ENCODE data around the gene LCE3D.
"Not testable (repeated sequence)": the region's sequence is repeated elsewhere in the genome, so short reads cannot be mapped to it uniquely, and the experiment has no call there.

Gene LCE3D, protein sequence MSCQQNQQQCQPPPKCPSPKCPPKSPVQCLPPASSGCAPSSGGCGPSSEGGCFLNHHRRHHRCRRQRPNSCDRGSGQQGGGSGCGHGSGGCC
- long read RNA-seq, donor 1: 0 reads
- long read RNA-seq, donor 2: 0 reads
- long read RNA-seq, donor 3: 0 reads
- long read RNA-seq, donor 4: 0 reads
- long read RNA-seq, donor 5: 0 reads
- long read RNA-seq, donor 6: 0 reads
- long read RNA-seq, donor 7: 0 reads
- long read RNA-seq, donor 8: 0 reads

- no peak for DNase-seq
These were observed at the start of gene LCE3D for GRCh38 chr1:152580433-152580832. Gene LCE3D, minus strand, starts transcription at chr1:152580516. Its CDS starts 580 bp downstream, at chr1:152579936.

GRCh38 chr1:152626744-152627143, 46.4 kb upstream of the LCE3D start:
- no peak for DNase-seq

GRCh38 chr1:152623203-152623844, 43.0 kb upstream of the LCE3D start:
- DNase-seq: no peak

DNA sequence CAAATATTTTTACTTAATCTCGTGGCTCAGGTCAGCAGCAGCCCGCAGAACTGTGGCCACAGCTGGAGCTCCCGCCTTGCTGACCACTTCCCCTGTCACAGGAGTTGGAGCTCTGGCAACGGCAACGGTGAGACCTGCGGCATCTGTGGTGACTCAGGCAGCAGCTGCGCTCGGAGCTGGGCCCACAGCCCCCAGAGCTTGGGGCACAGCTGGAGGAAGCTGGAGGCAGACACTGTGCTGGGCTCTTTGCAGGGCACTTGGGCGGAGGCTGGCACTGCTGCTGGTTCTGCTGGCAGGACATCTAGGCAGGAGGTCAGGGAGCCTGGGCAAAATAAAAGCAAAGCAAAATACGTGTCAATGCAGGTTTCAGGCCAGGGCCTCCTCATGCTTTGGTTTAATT, 42.5 kb upstream of the LCE3D start, which contains the start of gene LCE3A:
LCE3A (minus strand) TSS at position 301 of the 400 bp plus-strand sequence; CDS start at position 301, 0 bp downstream.
- no peak for DNase-seq

DNA sequence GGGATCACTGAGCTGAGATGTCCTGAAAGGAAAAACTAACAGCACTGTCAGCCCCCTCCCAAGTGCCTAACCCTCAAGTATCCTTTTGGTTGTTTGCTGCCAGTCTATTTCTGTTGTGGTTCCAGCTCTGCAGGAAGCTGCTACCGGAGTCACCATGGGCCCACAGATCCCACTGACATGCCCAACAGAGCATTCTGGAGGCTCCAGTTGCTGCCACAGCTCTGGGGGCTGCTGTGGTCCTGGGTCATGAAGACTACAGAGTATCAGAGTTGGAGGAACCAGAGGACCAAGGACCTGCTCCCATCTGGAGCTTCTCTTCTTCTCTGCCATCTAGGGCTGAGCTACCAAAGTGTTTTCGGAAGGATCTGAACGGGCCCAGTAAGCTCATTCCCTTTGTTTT, 41.7 kb upstream of the LCE3D start:
- no peak for DNase-seq

DNA sequence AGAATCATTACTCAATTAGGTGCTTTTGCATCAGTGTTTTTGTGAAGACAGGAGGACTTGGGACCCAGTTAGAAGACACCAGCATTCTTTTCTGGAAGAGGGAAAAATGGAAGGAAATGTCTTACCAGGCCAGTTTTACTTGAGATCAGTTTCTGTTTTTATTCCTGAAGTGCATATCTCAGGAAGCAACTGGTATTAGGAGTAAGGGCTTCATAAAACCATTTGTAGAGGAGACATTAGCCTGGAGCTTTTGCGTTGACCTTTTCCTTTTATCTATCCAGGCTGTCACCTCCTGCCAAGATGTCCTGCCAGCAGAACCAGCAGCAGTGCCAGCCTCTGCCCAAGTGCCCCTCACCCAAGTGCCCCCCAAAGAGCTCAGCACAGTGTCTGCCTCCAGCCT, 33.2 kb upstream of the LCE3D start, which contains the start of gene LCE3B:
LCE3B (plus strand) TSS at position 301 of the 400 bp plus-strand sequence; CDS start at position 301, 0 bp downstream.
- DNase-seq: no peak

GRCh38 chr1:152599934-152600333, 19.6 kb upstream of the LCE3D start, which contains the start of gene LCE3C:
Gene LCE3C, plus strand, starts transcription at chr1:152600234. Its CDS starts 498 bp downstream, at chr1:152600732.
- DNase-seq: no peak

GRCh38 chr1:152596986-152597385, 16.7 kb upstream of the LCE3D start:
- DNase-seq: no peak

- no peak for DNase-seq
These were observed 5.3 kb upstream of the LCE3D start for GRCh38 chr1:152585586-152585985.

DNA sequence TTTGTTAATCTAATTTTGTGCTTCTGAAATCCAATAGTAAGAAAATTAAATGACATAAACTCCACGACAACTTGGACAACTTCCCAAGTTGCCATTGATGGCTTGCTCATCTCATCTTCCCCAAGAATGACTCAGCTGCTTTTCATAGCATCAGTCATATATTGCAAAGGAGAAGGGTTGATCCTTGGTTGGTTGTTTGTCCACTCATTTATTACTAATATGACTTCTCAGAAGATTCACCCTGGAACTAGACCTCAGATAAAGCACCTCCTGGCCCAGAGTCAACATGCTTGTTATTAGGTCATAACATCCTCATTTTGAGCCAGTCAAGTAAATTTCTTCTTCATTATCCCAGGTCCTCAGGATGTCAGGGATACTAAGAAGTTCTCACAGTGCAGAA, 2.3 kb upstream of the LCE3D start:
- no peak for DNase-seq

GRCh38 chr1:152579526-152579925, 790 bp downstream of the LCE3D start:
- DNase-seq: not testable (repeated sequence)

GRCh38 chr1:152577168-152577567, 3.1 kb downstream of the LCE3D start:
- DNase-seq: no peak

DNA sequence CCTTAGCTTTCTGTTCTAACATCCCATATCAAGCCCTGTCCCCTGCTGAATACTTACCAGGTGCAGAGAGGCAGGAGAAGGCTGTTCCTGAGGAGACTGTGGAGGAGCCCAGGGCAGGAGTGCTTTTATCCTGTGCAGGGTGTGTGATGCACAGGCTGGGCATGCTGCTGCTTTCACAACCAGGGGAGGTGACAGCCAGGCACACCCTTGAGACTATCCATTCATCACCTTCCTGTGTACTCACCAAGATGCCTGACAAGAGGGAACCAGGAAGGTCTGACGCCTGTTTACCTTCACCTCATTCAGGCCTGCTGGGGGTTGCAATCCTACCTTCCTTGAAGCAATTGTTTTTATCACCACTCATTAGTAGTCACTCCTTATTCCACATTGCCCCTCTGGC, 13.6 kb downstream of the LCE3D start, which contains the start of gene LCE3E:
LCE3E (minus strand) TSS at position 100 of the 400 bp plus-strand sequence. CDS start 572 bp downstream, outside the sequence.
- DNase-seq: no peak

- no peak for DNase-seq
These were observed 14.6 kb downstream of the LCE3D start for GRCh38 chr1:152565535-152566215.

GRCh38 chr1:152565115-152565514, 15.2 kb downstream of the LCE3D start:
- no peak for DNase-seq

GRCh38 chr1:152548358-152548757, 32.0 kb downstream of the LCE3D start:
- DNase-seq: not testable (repeated sequence)

DNA sequence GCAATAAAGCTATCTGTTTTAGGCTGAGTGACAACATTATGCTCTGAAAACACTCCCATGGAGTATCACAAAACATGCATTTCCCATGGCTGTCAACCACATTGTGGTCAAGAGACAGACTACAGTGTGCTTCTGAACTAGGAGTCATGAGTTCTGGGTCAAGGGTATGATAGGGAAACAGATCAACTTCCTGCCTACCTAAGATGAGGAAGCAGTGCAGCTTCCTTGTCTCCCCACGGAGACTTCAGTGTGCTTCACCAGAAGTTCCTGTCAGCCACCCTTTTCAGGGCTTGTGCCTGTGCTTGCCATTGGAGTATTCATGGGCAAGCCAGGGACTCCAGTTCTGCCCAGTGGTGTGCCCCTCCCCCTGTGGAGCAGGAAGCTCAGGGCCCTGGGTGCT, 33.6 kb downstream of the LCE3D start:
- DNase-seq: no peak

DNA sequence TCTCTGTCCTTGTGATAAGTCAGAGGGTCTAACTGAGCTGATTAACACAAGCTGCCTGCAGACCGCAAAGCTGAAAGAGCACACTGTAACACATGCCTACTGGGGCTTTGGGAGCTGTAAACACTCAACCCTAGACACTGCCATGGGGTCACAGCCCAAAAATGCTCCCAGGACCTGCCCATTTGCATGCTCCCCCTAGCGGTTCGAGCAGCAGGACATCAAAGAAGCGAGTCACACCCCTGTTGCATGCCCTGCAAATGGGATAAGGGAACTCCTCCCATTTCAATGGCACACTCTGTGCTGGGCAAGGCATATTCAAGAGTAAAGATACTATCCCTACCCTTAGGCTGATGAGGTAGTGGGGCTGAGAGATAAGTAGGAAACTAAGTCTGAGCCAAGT, 36.5 kb downstream of the LCE3D start:
- no peak for DNase-seq

GRCh38 chr1:152539901-152540300, 40.4 kb downstream of the LCE3D start:
- DNase-seq: no peak

DNA sequence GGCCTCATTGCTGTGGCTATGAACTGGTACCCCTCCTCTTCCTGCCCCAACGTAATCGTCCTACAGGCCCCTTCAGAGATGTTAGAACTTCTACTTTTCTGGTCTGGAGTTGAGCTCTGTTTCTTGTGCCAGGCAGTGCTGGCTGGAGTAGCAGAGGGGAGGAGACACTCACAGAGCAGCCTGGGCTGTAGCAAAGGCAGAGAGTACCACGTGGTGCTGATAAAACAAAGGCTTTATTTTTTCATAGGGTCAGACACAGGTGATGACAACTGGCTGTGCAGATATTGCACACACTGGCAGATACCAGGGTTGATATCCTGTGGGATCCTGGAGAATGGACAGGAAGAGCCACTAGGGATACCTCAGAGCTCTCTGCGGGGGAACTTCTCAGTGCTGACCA, 42.8 kb downstream of the LCE3D start:
- DNase-seq: no peak

DNA sequence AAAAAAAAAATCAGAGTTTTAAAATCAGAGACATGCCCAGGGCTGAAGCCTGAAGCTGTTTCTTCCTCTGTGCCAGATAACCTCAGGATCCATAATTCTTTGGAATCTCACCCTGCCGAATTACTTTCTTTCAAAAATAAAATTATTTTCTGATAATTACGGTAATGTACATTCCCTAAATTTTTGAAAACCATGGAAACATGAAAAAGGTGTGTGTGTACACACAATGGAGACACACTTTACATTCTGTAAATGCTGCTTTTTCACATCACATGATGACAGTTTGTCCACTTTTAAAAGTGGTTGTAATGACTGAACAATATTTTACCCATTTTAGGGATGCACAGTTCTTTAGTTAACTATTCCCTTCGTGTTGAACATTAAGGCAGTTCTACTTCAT, 44.5 kb downstream of the LCE3D start:
- no peak for DNase-seq

- DNase-seq: no peak
These were observed 46.9 kb downstream of the LCE3D start for GRCh38 chr1:152533327-152533938.

Data from right kidney (tissue), 9 donors.